Effector memory CD8-positive, alpha-beta T cell (primary cell): ENCODE data around the gene VPREB3.

Experiments used
- ATAC-seq: fragments of 150-1000 bp; cut with Tn5 transposase; replicated peaks from 2 replicates; pipeline ENCODE4 v1.10.0; 2021; ENCODE audit warnings: mild to moderate bottlenecking, moderate library complexity
- DNase-seq, 3 experiments: peaks; one replicate each; pipeline ENCODE4 v3.0.0; 2021
- H3K27ac Mint-ChIP-seq, 2 donors: one replicate each; pipeline ENCODE4 v1.8.0; 2022; ENCODE audit warnings: mild to moderate bottlenecking in 2 of 2, mixed read lengths in 2 of 2, moderate library complexity in 2 of 2
- H3K27me3 Mint-ChIP-seq, 2 donors: one replicate each; pipeline ENCODE4 v1.8.0; 2022; ENCODE audit warnings: mixed read lengths in 2 of 2
- H3K36me3 Mint-ChIP-seq: one replicate; pipeline ENCODE4 v1.8.0; 2022; ENCODE audit warnings: mild to moderate bottlenecking, moderate library complexity, mixed read lengths; ENCODE audit not compliant: insufficient read depth
- H3K4me1 Mint-ChIP-seq, 2 donors: one replicate each; pipeline ENCODE4 v1.8.0; 2022; ENCODE audit warnings: low read depth in 2 of 2, mixed read lengths in 2 of 2
- H3K4me3 Mint-ChIP-seq, 2 donors: one replicate each; pipeline ENCODE4 v1.8.0; 2022; ENCODE audit warnings: mild to moderate bottlenecking in 2 of 2, mixed read lengths in 2 of 2, moderate library complexity in 2 of 2
- H3K9me3 Mint-ChIP-seq, 2 donors: one replicate each; pipeline ENCODE4 v1.8.0; 2022; ENCODE audit warnings: mixed read lengths in 2 of 2

Gene VPREB3

GRCh38 chr22:23764899-23765881, 11.0 kb upstream of the VPREB3 start:
- no peaks in the 10 kb centered on the region for H3K9me3 Mint-ChIP-seq
- no peaks in the 10 kb centered on the region for H3K27me3 Mint-ChIP-seq
- peak overlapping the region; percentile 54 to 86 for H3K4me3 Mint-ChIP-seq
- no peaks in the 10 kb centered on the region for H3K36me3 Mint-ChIP-seq
- DNase-seq (no peak), ATAC-seq (no peak)
- H3K27ac Mint-ChIP-seq: no peak overlapping the region
- peaks cover 26 to 30% of the 10 kb centered on the region in 2 donors for H3K4me1 Mint-ChIP-seq

- H3K27ac Mint-ChIP-seq: no peak overlapping the region
- DNase-seq: no peak
Measured at GRCh38 chr22:23763954-23764353, 9.7 kb upstream of the VPREB3 start.

GRCh38 chr22:23763579-23763945, 9.3 kb upstream of the VPREB3 start:
- DNase-seq: peak in 2 of 3 experiments; percentile 20 to 25
- Mint-ChIP-seq H3K36me3 (no peaks in the 10 kb centered on the region), H3K4me3 (peak overlapping the region; percentile 72 to 77), H3K27ac (no peak overlapping the region), H3K27me3 (no peaks in the 10 kb centered on the region), H3K4me1 (peaks cover 26 to 28% of the 10 kb centered on the region in 2 donors), H3K9me3 (no peaks in the 10 kb centered on the region)
- peak; percentile 47 for ATAC-seq

More at GRCh38 chr22:23763954-23764353, 9.7 kb upstream of the VPREB3 start:
- Mint-ChIP-seq H3K36me3 (no peaks in the 10 kb centered on the region), H3K9me3 (no peaks in the 10 kb centered on the region), H3K27me3 (no peaks in the 10 kb centered on the region), H3K4me3 (peak overlapping the region; percentile 72 to 77), H3K4me1 (peaks cover 26 to 28% of the 10 kb centered on the region in 2 donors)
- ATAC-seq: no peak

- peak within 1 kb of the TSS; percentile 72 to 77 for H3K4me3 Mint-ChIP-seq
Measured at GRCh38 chr22:23762842-23763578, 8.8 kb upstream of the VPREB3 start, which contains the start of gene C22orf15. TSS of gene C22orf15 (plus strand) at chr22:23762990. CDS start at chr22:23763307, 317 bp downstream.

GRCh38 chr22:23760056-23760455, 5.8 kb upstream of the VPREB3 start:
- Mint-ChIP-seq H3K4me1 (peaks cover 13 to 15% of the 10 kb centered on the region in 2 donors), H3K27ac (no peak overlapping the region), H3K36me3 (no peaks in the 10 kb centered on the region), H3K4me3 (no peak overlapping the region), H3K9me3 (no peaks in the 10 kb centered on the region), H3K27me3 (no peaks in the 10 kb centered on the region)
- ATAC-seq (no peak), DNase-seq (no peak)

More at GRCh38 chr22:23762842-23763578, 8.8 kb upstream of the VPREB3 start, which contains the start of gene C22orf15:
- H3K36me3 Mint-ChIP-seq: no peaks in the 10 kb centered on the region
- peaks cover 24 to 27% of the 10 kb centered on the region in 2 donors for H3K4me1 Mint-ChIP-seq
- peak within 1 kb of the TSS in 1 of 2 donors; percentile 71 for H3K27ac Mint-ChIP-seq
- H3K27me3 Mint-ChIP-seq: no peaks in the 10 kb centered on the region
- ATAC-seq: peak; percentile 14
- H3K9me3 Mint-ChIP-seq: no peaks in the 10 kb centered on the region
- no peak for DNase-seq

- no peak for DNase-seq
- no peaks in the 10 kb centered on the region for H3K9me3 Mint-ChIP-seq
- H3K4me1 Mint-ChIP-seq: peaks cover 10 to 14% of the 10 kb centered on the region in 2 donors
- H3K27ac Mint-ChIP-seq: no peak overlapping the region
- no peaks in the 10 kb centered on the region for H3K36me3 Mint-ChIP-seq
- no peak overlapping the region for H3K4me3 Mint-ChIP-seq
- H3K27me3 Mint-ChIP-seq: no peaks in the 10 kb centered on the region
- no peak for ATAC-seq
Measured at GRCh38 chr22:23759566-23759965, 5.3 kb upstream of the VPREB3 start.

- Mint-ChIP-seq H3K4me1 (peaks cover 3 to 4% of the 10 kb centered on the region in 2 donors), H3K9me3 (no peaks in the 10 kb centered on the region), H3K27ac (peak overlapping the region in 1 of 2 donors; percentile 41), H3K36me3 (peaks cover 7% of the 10 kb centered on the region), H3K27me3 (no peaks in the 10 kb centered on the region), H3K4me3 (no peak overlapping the region)
- ATAC-seq (no peak), DNase-seq (no peak)
Measured at GRCh38 chr22:23756891-23757290, 2.7 kb upstream of the VPREB3 start.

GRCh38 chr22:23755711-23756110, 1.5 kb upstream of the VPREB3 start:
- Mint-ChIP-seq H3K36me3 (peaks cover 7% of the 10 kb centered on the region), H3K27me3 (no peaks in the 10 kb centered on the region), H3K4me1 (peaks cover 3 to 4% of the 10 kb centered on the region in 2 donors), H3K9me3 (no peaks in the 10 kb centered on the region), H3K4me3 (no peak overlapping the region), H3K27ac (no peak overlapping the region)
- DNase-seq (no peak), ATAC-seq (no peak)

- Mint-ChIP-seq H3K4me1 (peaks cover 8 to 10% of the 10 kb centered on the region in 2 donors), H3K4me3 (no peak overlapping the region), H3K36me3 (peaks cover 7% of the 10 kb centered on the region), H3K27ac (no peak overlapping the region), H3K9me3 (no peaks in the 10 kb centered on the region), H3K27me3 (no peaks in the 10 kb centered on the region)
- DNase-seq (no peak), ATAC-seq (no peak)
Measured at GRCh38 chr22:23754980-23755636, 883 bp upstream of the VPREB3 start.

GRCh38 chr22:23753385-23753784, 840 bp downstream of the VPREB3 start:
- no peak for ATAC-seq
- Mint-ChIP-seq H3K9me3 (no peaks in the 10 kb centered on the region), H3K4me3 (peak overlapping the region in 1 of 2 donors; percentile 63), H3K4me1 (peaks cover 13 to 17% of the 10 kb centered on the region in 2 donors), H3K36me3 (peaks cover 11% of the 10 kb centered on the region), H3K27me3 (no peaks in the 10 kb centered on the region), H3K27ac (no peak overlapping the region)
- no peak for DNase-seq

GRCh38 chr22:23752750-23753149, 1.5 kb downstream of the VPREB3 start:
- Mint-ChIP-seq H3K27me3 (no peaks in the 10 kb centered on the region), H3K4me1 (peaks cover 13 to 17% of the 10 kb centered on the region in 2 donors), H3K9me3 (no peaks in the 10 kb centered on the region), H3K4me3 (peak overlapping the region; percentile 86 to 87), H3K36me3 (peaks cover 11% of the 10 kb centered on the region), H3K27ac (no peak overlapping the region)
- ATAC-seq (no peak), DNase-seq (no peak)

GRCh38 chr22:23752090-23752691, 2.0 kb downstream of the VPREB3 start:
- Mint-ChIP-seq H3K27ac (peak overlapping the region in 1 of 2 donors; percentile 77), H3K36me3 (peaks cover 11% of the 10 kb centered on the region), H3K4me1 (peaks cover 13 to 17% of the 10 kb centered on the region in 2 donors), H3K9me3 (no peaks in the 10 kb centered on the region), H3K27me3 (no peaks in the 10 kb centered on the region), H3K4me3 (peak overlapping the region; percentile 86 to 87)
- DNase-seq (no peak), ATAC-seq (no peak)
